ENCODE data around the gene DYRK3. TPM values are rescaled to one million over a fixed set of nuclear protein-coding genes. Genes with fewer than 3 reads are reported as not detected.

DYRK3 gene
- total and polyA plus RNA-seq, 9 of the 15 experiments (the other 6 are each of a cell fraction or from before 2014, with no cell fraction given): 4.5 to 33.7 (median 25.7) TPM

GRCh38 chr1:206663832-206664652 lies 28.7 kb downstream of the DYRK3 start (continued):
- TF ChIP-seq REST (IDR thresholded peaks at IDR 0.05; ENCODE audit: borderline replicate concordance): peak; percentile 95
- TF ChIP-seq REST (CRISPR knock-in tag; IDR thresholded peaks at IDR 0.05; ENCODE audit: low read depth): no peak
- 0 out of 2 replicates have a peak, but pooled peaks have one; percentile 41 for TF ChIP-seq POLR2AphosphoS5 (IDR thresholded peaks at IDR 0.05; ENCODE audit: control insufficient read depth, insufficient read depth, low read depth, low read length)
- TF ChIP-seq MEF2D (tag; conservative IDR thresholded peaks at IDR 0.05; ENCODE audit: low read depth): peak; percentile 85
- 0 out of 4 replicates have a peak, but pooled peaks have one; percentile 15 to 48 for TF ChIP-seq MAZ (CRISPR knock-in tag; conservative IDR thresholded peaks at IDR 0.05 in 1 of 2, IDR thresholded peaks at IDR 0.05 in 1 of 2)
- peak in 1 of 3 experiments; percentile 37 for TF ChIP-seq YY1 (IDR thresholded peaks at IDR 0.05; ENCODE audit: borderline replicate concordance in 1 of 3, control insufficient read depth in 1 of 3, extremely low read depth in 1 of 3, insufficient read depth in 3 of 3, insufficient read length in 1 of 3, insufficient replicate concordance in 2 of 3, low read depth in 1 of 3, low read length in 2 of 3)
- no peak for TF ChIP-seq NCOA2 (IDR thresholded peaks at IDR 0.05; ENCODE audit: partially characterized antibody in 2 of 2)
- TF ChIP-seq BHLHE40 (IDR thresholded peaks at IDR 0.05; ENCODE audit: low read length): peak; percentile 9; the same call in 1 of the 2 replicates
- 0 out of 2 replicates have a peak, but pooled peaks have one; percentile 16 for TF ChIP-seq SPI1 (IDR thresholded peaks at IDR 0.05; ENCODE audit: borderline replicate concordance, low read depth, low read length)
- TF ChIP-seq CTBP1 (IDR thresholded peaks at IDR 0.05; ENCODE audit: borderline replicate concordance): peak; percentile 40; the same call in 1 of the 2 replicates
- TF ChIP-seq L3MBTL2 (IDR thresholded peaks at IDR 0.05): peak; percentile 60; the same call in 1 of the 2 replicates
- peak; percentile 72; the same call in 1 of the 2 replicates for TF ChIP-seq ZNF592 (IDR thresholded peaks at IDR 0.05)
